Fibroblast of skin of back (primary cell): ENCODE measurements around the gene PCDHA5.
"Not testable (repeated sequence)": the region's sequence is repeated elsewhere in the genome, so short reads cannot be mapped to it uniquely, and the experiment has no call there.

ENCODE experiments used
- DNase-seq: peaks from one replicate; pipeline ENCODE4 v3.0.0-alpha.2; 2013

The PCDHA5 gene

GRCh38 chr5:140823475-140823874, 2.1 kb downstream of the PCDHA5 start:
- no peak for DNase-seq

GRCh38 chr5:140827704-140828361, 6.4 kb downstream of the PCDHA5 start, which contains the start of gene PCDHA6:
Gene PCDHA6 (plus strand): TSS chr5:140827960. CDS start chr5:140828092, 132 bp downstream.
- DNase-seq: peak; percentile 2

- DNase-seq: no peak
Observed at GRCh38 chr5:140828362-140828737, 6.9 kb downstream of the PCDHA5 start.

DNA sequence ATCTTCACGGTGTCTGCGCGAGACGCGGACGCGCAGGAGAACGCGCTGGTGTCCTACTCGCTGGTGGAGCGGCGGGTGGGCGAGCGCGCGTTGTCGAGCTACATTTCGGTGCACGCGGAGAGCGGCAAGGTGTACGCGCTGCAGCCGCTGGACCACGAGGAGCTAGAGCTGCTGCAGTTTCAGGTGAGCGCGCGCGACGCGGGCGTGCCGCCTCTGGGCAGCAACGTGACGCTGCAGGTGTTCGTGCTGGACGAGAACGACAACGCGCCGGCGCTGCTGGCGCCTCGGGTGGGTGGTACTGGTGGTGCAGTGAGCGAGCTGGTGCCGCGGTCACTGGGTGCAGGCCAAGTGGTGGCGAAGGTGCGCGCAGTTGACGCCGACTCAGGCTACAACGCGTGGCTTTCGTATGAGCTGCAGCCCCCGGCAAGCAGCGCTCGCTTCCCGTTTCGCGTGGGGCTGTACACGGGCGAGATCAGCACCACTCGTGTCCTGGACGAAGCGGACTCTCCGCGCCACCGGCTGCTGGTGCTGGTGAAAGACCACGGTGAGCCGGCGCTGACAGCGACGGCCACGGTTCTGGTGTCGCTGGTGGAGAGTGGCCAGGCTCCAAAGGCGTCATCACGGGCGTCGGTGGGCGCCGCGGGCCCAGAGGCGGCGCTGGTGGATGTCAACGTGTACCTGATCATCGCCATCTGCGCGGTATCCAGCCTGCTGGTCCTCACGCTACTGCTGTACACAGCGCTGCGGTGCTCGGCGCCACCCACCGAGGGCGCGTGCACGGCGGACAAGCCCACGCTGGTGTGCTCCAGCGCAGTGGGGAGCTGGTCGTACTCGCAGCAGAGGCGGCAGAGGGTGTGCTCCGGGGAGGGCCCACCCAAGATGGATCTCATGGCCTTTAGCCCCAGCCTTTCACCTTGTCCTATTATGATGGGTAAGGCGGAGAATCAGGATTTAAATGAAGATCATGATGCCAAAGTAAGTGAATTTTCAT, 8.4 kb downstream of the PCDHA5 start:
- not testable (repeated sequence) for DNase-seq

DNA sequence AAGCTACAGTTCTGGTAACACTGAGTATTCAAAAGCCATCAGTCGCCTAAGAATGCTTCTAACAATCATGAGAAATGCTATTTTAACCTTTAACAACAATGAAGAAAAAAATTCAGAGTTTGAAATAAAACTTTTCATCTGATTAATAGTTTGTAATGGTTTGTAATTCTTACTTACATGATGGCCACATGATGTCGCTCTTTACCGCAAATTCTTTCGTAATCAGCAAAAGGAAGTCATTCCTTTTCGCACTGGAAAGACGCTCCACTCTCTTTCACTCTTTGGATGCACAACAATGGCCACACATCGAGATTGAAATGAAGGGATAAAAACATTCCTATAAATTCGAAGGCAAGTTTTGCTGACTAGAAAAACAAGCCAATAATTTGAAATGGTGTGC, 12.6 kb downstream of the PCDHA5 start, which contains the start of gene PCDHA7:
TSS of gene PCDHA7 (plus strand) at position 277 of the 400 bp plus-strand sequence. CDS start at position 392, 115 bp downstream.
- peak; percentile 18 for DNase-seq

DNA sequence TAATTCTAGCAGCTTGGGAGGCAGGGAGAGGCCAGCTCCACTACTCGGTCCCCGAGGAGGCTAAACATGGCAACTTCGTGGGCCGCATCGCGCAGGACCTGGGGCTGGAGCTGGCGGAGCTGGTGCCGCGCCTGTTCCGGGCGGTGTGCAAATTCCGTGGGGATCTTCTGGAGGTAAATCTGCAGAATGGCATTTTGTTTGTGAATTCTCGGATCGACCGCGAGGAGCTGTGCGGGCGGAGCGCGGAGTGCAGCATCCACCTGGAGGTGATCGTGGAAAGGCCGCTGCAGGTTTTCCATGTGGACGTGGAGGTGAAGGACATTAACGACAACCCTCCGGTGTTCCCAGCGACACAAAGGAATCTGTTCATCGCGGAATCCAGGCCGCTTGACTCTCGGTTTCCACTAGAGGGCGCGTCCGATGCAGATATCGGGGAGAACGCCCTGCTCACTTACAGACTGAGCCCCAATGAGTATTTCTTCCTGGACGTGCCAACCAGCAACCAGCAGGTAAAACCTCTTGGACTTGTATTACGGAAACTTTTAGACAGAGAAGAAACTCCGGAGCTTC, 13.1 kb downstream of the PCDHA5 start:
- not testable (repeated sequence) for DNase-seq

DNA sequence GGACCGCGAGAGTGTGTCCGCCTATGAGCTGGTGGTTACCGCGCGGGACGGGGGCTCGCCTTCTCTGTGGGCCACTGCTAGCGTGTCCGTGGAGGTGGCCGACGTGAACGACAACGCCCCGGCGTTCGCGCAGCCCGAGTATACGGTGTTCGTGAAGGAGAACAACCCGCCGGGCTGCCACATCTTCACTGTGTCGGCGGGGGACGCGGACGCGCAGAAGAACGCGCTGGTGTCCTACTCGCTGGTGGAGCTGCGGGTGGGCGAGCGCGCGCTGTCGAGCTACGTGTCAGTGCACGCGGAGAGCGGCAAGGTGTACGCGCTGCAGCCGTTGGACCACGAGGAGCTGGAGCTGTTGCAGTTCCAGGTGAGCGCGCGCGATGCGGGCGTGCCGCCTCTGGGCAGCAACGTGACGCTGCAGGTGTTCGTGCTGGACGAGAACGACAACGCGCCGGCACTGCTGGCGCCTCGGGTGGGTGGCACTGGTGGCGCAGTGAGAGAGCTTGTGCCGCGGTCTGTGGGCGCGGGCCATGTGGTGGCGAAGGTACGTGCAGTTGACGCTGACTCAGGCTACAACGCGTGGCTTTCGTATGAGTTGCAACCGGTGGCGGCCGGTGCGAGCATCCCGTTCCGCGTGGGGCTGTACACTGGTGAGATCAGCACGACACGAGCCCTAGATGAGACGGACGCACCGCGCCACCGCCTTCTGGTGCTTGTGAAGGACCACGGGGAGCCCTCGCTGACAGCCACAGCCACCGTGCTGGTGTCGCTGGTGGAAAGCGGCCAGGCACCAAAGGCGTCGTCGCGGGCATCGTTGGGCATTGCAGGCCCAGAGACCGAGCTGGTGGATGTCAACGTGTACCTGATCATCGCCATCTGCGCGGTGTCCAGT, 14.5 kb downstream of the PCDHA5 start:
- DNase-seq: no peak

DNA sequence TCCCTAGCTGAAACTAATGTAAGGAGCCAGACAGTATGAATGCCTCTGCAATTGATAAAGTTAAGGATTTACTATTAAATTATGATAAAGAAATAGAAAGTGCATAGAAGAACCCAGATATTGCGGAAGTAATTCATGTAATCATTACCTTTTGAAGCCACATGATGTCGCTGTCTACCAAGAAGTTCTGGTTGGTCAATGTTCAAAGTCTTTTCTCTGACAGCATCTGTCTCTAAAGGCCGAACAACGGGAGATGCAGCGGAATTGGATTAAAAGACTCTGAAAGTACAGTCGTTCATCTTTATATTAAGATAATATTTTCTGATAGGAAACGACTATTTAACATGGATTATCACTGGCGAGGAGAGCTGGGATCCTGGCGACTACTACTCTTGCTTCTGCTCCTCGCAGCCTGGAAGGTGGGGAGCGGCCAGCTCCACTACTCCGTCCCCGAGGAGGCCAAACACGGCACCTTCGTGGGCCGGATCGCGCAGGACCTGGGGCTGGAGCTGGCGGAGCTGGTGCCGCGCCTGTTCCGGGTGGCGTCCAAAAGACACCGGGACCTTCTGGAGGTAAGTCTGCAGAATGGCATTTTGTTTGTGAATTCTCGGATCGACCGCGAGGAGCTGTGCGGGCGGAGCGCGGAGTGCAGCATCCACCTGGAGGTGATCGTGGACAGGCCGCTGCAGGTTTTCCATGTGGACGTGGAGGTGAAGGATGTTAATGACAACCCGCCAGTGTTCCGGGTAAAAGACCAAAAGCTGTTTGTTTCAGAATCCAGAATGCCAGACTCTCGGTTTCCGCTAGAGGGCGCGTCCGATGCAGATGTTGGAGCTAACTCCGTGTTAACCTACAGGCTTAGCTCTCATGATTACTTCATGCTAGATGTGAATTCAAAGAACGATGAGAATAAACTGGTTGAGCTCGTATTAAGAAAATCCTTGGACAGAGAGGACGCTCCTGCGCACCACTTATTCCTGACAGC, 19.9 kb downstream of the PCDHA5 start, which contains the start of gene PCDHA8:
TSS of gene PCDHA8 (plus strand) at position 210 of the 985 bp plus-strand sequence. CDS start at position 345, 135 bp downstream.
- DNase-seq: no peak

GRCh38 chr5:140842798-140843733, 21.7 kb downstream of the PCDHA5 start:
- no peak for DNase-seq

DNA sequence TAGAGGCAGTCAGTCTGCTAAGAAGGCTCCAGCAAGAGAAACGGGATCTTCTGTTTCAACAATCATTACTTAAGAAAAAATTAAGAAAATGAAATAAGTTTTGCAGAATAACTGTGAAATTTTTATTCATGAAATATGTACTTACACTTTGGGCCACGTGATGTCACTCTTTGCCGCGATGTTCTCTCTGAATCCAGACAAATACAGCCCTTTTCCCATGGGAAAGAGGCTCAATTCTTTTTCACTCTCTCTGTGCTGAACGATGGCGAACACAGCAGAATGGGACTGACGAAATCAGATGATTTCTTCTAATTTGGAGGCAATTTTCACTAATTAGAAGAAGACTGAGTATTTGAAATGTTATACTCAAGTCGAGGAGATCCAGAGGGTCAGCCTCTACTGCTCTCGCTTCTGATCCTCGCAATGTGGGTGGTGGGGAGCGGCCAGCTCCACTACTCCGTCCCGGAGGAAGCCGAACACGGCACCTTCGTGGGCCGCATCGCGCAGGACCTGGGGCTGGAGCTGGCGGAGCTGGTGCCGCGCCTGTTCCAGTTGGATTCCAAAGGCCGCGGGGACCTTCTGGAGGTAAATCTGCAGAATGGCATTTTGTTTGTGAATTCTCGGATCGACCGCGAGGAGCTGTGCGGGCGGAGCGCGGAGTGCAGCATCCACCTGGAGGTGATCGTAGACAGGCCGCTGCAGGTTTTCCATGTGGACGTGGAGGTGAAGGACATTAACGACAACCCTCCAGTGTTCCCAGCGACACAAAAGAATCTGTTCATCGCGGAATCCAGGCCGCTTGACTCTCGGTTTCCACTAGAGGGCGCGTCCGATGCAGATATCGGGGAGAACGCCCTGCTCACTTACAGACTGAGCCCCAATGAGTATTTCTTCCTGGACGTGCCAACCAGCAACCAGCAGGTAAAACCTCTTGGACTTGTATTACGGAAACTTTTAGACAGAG, 27.0 kb downstream of the PCDHA5 start, which contains the start of gene PCDHA9:
TSS of gene PCDHA9 (plus strand) at position 244 of the 964 bp plus-strand sequence. CDS start at position 358, 114 bp downstream.
- DNase-seq: not testable (repeated sequence)

DNA sequence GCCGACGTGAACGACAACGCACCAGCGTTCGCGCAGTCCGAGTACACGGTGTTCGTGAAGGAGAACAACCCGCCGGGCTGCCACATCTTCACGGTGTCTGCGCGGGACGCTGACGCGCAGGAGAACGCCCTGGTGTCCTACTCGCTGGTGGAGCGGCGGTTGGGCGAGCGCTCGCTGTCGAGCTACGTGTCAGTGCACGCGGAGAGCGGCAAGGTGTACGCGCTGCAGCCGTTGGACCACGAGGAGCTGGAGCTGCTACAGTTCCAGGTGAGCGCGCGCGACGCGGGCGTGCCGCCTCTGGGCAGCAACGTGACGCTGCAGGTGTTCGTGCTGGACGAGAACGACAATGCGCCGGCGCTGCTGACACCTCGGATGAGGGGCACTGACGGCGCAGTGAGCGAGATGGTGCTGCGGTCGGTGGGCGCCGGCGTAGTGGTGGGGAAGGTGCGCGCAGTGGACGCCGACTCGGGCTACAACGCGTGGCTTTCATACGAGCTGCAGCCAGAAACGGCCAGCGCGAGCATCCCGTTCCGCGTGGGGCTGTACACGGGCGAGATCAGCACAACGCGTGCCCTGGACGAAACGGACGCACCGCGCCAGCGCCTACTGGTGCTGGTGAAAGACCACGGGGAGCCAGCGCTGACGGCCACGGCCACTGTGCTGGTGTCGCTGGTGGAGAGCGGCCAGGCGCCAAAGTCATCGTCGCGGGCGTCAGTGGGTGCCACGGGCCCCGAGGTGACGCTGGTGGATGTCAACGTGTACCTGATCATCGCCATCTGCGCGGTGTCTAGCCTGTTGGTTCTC, 28.6 kb downstream of the PCDHA5 start:
- DNase-seq: not testable (repeated sequence)

- peak; percentile 3 for DNase-seq
Observed at GRCh38 chr5:140855772-140856674, 34.6 kb downstream of the PCDHA5 start, which contains the start of gene PCDHA10. Gene PCDHA10 (plus strand): TSS chr5:140855897. CDS start chr5:140856049, 152 bp downstream.

DNA sequence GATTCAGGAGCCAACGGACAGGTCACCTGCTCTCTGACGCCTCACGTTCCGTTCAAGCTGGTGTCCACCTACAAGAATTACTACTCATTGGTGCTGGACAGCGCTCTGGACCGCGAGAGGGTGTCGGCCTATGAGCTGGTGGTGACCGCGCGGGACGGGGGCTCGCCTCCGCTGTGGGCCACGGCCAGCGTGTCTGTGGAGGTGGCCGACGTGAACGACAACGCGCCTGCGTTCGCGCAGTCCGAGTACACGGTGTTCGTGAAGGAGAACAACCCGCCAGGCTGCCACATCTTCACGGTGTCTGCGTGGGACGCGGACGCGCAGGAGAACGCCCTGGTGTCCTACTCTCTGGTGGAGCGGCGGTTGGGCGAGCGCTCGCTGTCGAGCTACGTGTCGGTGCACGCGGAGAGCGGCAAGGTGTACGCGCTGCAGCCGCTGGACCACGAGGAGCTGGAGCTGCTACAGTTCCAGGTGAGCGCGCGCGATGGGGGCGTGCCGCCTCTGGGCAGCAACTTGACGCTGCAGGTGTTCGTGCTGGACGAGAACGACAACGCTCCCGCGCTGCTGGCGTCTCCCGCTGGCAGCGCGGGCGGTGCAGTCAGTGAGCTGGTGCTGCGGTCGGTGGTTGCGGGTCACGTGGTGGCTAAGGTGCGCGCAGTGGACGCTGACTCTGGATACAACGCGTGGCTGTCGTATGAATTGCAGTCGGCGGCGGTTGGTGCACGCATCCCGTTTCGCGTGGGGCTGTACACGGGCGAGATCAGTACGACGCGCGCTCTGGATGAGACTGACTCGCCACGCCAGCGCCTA, 36.0 kb downstream of the PCDHA5 start:
- no peak for DNase-seq

DNA sequence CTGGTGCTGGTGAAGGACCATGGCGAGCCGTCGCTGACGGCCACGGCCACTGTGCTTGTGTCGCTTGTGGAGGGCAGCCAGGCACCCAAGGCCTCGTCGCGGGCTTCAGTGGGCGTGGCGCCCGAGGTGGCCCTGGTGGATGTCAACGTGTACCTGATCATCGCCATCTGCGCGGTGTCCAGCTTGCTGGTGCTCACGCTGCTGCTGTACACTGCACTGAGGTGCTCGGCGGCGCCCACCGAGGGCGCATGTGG, 36.5 kb downstream of the PCDHA5 start:
- DNase-seq: no peak
